Panc1 (cell line): ENCODE data around the gene RGS6. TPM values are rescaled to one million over a fixed set of nuclear protein-coding genes. Genes with fewer than 3 reads are reported as not detected.

Experiments used
- ATAC-seq: fragments of 200-7000 bp; cut with Tn5 transposase; 2 replicates; pipeline ENCODE4 v1.9.1; 2020; ENCODE audit warnings: mild to moderate bottlenecking, moderate library complexity
- BruUV-seq: library from RNA; stranded (reverse); fragments of 400-500 nt; replicated peaks from 2 replicates; lab custom pipeline; 2021; lab: Mats Ljungman, UMichigan
- CTCF ChIA-PET: fragments of 300-600 bp; sonication (Branson Sonifier 250); formaldehyde crosslinking; loops from one replicate; lab custom pipeline; 2022; ENCODE audit warnings: antibody characterized with exemption; lab: Charles Lee
- POLR2A ChIA-PET: fragments of 300-600 bp; sonication (Branson Sonifier 250); formaldehyde crosslinking; loops from one replicate; lab custom pipeline; 2022; ENCODE audit warnings: antibody characterized with exemption; lab: Charles Lee
- DNase-seq: peaks from one replicate; pipeline ENCODE4 v3.0.0-alpha.2; 2010; ENCODE audit warnings: low read depth, low spot score
- H3K27ac ChIP-seq: 2 replicates; pipeline ENCODE4 v1.5.1; 2011; ENCODE audit warnings: mild to moderate bottlenecking, low read length, inconsistent platforms
- H3K27me3 ChIP-seq: fragments of 200-500 bp; sonication (Bioruptor generic); 2 replicates; pipeline ENCODE4 v1.6.0; 2014; ENCODE audit warnings: low read length, inconsistent platforms; ENCODE audit not compliant: control insufficient read depth, insufficient read depth
- H3K36me3 ChIP-seq: fragments of 200-500 bp; sonication (Bioruptor generic); 2 replicates; pipeline ENCODE4 v1.5.1; 2014; ENCODE audit warnings: inconsistent platforms, mild to moderate bottlenecking, low read length, moderate library complexity; ENCODE audit not compliant: control insufficient read depth, insufficient read depth
- H3K4me1 ChIP-seq: 2 replicates; pipeline ENCODE4 v1.5.1; 2011; ENCODE audit warnings: inconsistent platforms, mild to moderate bottlenecking, low read length, moderate library complexity; ENCODE audit not compliant: control insufficient read depth, insufficient read depth
- H3K4me3 ChIP-seq, 2 experiments: 2 replicates each; pipeline ENCODE4 v1.5.1; 2011 to 2012; ENCODE audit warnings: low read depth in 2 of 2, low read length in 2 of 2, mild to moderate bottlenecking in 2 of 2, inconsistent platforms in 1 of 2, moderate library complexity in 1 of 2
- H3K9me3 ChIP-seq: fragments of 200-500 bp; sonication (Bioruptor generic); 2 replicates; pipeline ENCODE4 v1.5.1; 2014; ENCODE audit warnings: low read depth, mild to moderate bottlenecking, inconsistent platforms, low read length, moderate library complexity; ENCODE audit not compliant: control insufficient read depth, insufficient read depth
- POLR2AphosphoS5 ChIP-seq: IDR thresholded peaks from 2 replicates; pipeline ENCODE4 v1.6.1; 2012; ENCODE audit warnings: mild to moderate bottlenecking, low read depth, low read length, moderate library complexity
- SIN3A ChIP-seq: IDR thresholded peaks from 2 replicates; pipeline ENCODE4 v1.6.1; 2012; ENCODE audit warnings: low read depth, mild to moderate bottlenecking, low read length, moderate library complexity, borderline replicate concordance; ENCODE audit not compliant: insufficient read depth
- TCF7L2 ChIP-seq: IDR thresholded peaks from 2 replicates; pipeline ENCODE4 v1.6.1; 2011; ENCODE audit warnings: mild to moderate bottlenecking, low read depth, low read length, inconsistent platforms
- in situ Hi-C: cut with HindIII; loops from 2 replicates; pipeline ENCODE4 v1.10.0; 2016; ENCODE audit warnings: low sequenced_read_pairs, low pct_unique_long_range_greater_than_20kb
- intact Hi-C: fragments of 100-400 bp; cut with micrococcal nuclease; formaldehyde crosslinking; loops from one replicate; pipeline ENCODE4 v1.10.0; 2022; ENCODE audit not compliant: unreplicated experiment
- total RNA-seq: library from RNA; stranded (reverse); gene quantifications from one replicate; pipeline ENCODE4 v1.2.1, GENCODE V29; 2021; ENCODE audit not compliant: unreplicated experiment
- TF ChIP-seq, protein P1 (sequence below): fragments of 450-650 bp; IDR thresholded peaks from 2 replicates; pipeline ENCODE4 v1.5.1; 2017; ENCODE audit warnings: mild to moderate bottlenecking
- TF ChIP-seq, protein P2 (sequence below), 2 experiments: IDR thresholded peaks; 2 replicates each; pipeline ENCODE4 v1.6.1; 2011 to 2012; ENCODE audit warnings: low read depth in 2 of 2, control low read depth in 1 of 2, low read length in 1 of 2, mild to moderate bottlenecking in 1 of 2, moderate library complexity in 1 of 2; ENCODE audit not compliant: insufficient read depth in 1 of 2

The RGS6 gene
- total RNA-seq, 1 experiment from 2014 or later, result not detected

DNA sequence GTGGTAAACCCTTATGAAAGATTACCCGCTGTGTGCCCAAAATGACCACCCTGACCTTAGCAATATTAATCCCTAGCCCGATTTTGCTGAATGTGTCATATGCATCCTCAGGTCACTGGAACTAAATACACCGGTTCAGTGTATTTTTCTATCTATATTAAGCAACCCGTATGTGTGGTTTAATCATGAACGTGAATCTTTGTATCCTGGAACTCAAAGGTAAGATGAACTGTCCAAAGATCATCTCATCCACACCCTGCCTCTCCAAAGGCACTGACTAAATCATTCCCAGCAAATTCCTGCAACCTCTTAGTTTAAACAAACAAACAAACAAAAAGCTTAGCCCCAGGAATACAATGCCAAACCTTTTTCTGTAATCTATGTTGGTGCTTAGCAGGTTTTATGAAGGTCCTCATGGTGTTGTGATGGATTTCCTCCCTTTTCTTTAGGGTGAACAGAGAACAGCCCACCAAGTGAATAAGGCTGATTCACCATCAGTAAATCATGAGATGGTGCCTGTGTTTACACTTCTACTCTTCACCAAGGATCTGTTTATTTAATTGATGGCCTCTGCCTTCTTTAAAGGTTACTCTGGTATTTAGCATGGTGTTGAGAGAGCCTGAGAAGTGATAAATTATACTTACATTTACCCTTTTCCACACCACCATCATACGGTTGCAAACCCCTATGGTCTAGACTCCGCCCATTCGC is 663.1 kb downstream of the RGS6 start:
- Histone ChIP-seq H3K9me3 (no peaks in the 10 kb centered on the region), H3K4me1 (no peaks in the 10 kb centered on the region), H3K27ac (no peak overlapping the region), H3K4me3 (no peak overlapping the region), H3K27me3 (peaks cover 2% of the 10 kb centered on the region; the same call in 1 of the 2 replicates), H3K36me3 (no peaks in the 10 kb centered on the region)
- no peak for ATAC-seq
- in situ Hi-C loops (no loop called here), intact Hi-C loops (no loop called here)
- peak; percentile 0 for DNase-seq
- BruUV-seq, result no TSS peak
- ChIA-PET CTCF (no interaction called here), POLR2A (no interaction called here)
- no peak for TF ChIP-seq SIN3A
- TF ChIP-seq, protein P1, sequence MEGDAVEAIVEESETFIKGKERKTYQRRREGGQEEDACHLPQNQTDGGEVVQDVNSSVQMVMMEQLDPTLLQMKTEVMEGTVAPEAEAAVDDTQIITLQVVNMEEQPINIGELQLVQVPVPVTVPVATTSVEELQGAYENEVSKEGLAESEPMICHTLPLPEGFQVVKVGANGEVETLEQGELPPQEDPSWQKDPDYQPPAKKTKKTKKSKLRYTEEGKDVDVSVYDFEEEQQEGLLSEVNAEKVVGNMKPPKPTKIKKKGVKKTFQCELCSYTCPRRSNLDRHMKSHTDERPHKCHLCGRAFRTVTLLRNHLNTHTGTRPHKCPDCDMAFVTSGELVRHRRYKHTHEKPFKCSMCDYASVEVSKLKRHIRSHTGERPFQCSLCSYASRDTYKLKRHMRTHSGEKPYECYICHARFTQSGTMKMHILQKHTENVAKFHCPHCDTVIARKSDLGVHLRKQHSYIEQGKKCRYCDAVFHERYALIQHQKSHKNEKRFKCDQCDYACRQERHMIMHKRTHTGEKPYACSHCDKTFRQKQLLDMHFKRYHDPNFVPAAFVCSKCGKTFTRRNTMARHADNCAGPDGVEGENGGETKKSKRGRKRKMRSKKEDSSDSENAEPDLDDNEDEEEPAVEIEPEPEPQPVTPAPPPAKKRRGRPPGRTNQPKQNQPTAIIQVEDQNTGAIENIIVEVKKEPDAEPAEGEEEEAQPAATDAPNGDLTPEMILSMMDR, result no peak
- TF ChIP-seq, protein P2, sequence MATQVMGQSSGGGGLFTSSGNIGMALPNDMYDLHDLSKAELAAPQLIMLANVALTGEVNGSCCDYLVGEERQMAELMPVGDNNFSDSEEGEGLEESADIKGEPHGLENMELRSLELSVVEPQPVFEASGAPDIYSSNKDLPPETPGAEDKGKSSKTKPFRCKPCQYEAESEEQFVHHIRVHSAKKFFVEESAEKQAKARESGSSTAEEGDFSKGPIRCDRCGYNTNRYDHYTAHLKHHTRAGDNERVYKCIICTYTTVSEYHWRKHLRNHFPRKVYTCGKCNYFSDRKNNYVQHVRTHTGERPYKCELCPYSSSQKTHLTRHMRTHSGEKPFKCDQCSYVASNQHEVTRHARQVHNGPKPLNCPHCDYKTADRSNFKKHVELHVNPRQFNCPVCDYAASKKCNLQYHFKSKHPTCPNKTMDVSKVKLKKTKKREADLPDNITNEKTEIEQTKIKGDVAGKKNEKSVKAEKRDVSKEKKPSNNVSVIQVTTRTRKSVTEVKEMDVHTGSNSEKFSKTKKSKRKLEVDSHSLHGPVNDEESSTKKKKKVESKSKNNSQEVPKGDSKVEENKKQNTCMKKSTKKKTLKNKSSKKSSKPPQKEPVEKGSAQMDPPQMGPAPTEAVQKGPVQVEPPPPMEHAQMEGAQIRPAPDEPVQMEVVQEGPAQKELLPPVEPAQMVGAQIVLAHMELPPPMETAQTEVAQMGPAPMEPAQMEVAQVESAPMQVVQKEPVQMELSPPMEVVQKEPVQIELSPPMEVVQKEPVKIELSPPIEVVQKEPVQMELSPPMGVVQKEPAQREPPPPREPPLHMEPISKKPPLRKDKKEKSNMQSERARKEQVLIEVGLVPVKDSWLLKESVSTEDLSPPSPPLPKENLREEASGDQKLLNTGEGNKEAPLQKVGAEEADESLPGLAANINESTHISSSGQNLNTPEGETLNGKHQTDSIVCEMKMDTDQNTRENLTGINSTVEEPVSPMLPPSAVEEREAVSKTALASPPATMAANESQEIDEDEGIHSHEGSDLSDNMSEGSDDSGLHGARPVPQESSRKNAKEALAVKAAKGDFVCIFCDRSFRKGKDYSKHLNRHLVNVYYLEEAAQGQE (IDR thresholded peaks at IDR 0.05; ENCODE audit: insufficient read depth in 1 of 2, low read depth in 2 of 2, low read length in 1 of 2), result no peak
- TF ChIP-seq POLR2AphosphoS5, result no peak
- no peak for TF ChIP-seq TCF7L2

DNA sequence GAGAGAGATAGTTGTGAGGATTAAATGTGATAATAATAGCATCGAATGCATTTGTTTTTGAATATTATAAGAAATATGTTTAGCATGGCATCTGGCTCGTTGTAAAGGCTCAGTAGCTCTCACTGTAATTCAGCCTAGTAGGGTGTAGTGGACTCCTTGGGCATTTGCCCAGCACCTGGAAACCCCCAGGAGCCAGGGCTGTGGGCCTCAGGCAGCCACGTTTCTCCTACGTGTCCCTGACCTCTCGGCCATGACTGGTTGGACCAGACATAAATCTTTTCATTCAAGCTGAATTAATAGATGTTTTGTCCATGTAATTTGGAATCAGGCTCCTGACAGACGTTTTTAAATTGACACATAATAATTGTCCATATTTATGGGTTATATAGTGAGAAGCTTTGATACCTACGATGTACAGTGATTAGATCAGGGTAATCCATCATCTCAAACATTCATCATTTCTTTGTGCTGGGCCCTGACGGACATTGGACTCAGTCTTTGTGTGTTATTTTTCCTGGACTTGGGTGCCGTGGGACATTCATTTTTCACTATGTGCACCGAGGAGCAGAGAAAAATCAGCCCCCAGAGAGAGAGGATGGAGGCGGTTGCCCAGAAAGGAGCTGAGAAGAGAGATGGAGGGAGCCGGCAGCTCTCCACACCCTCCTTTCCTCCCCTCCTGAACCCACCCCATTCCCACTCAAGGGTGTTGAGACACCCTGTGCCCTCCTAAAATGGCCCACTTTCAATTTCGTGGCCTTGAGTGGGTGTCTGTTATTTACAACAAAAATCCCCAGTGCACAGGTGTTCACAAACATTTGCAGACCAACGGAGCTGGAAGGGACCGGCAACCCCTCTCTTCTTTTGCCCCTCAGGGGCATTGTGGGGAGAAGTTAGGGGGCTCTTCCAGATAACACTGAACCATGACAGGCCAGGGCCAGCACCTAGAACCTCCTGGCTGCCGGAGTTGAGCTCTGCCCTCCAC is 665.3 kb downstream of the RGS6 start:
- no peaks in the 10 kb centered on the region for H3K9me3 ChIP-seq
- no peak for TF ChIP-seq POLR2AphosphoS5
- TF ChIP-seq TCF7L2, result no peak
- no peak for TF ChIP-seq SIN3A
- TF ChIP-seq, protein P2 (IDR thresholded peaks at IDR 0.05; ENCODE audit: insufficient read depth in 1 of 2, low read depth in 2 of 2, low read length in 1 of 2), result no peak
- ATAC-seq, result no peak
- intact Hi-C loops (no loop called here), in situ Hi-C loops (no loop called here)
- DNase-seq, result no peak
- H3K4me1 ChIP-seq, result no peaks in the 10 kb centered on the region
- ChIA-PET POLR2A (no interaction called here), CTCF (no interaction called here)
- no peak overlapping the region for H3K4me3 ChIP-seq
- H3K36me3 ChIP-seq, result no peaks in the 10 kb centered on the region
- no TSS peak for BruUV-seq
- H3K27me3 ChIP-seq, result peaks cover 2% of the 10 kb centered on the region; the same call in 1 of the 2 replicates
- H3K27ac ChIP-seq, result no peak overlapping the region
